SK-N-SH (cell line): ENCODE results near the gene LYRM4. TPM values are rescaled to one million over a fixed set of nuclear protein-coding genes. Genes with fewer than 3 reads are reported as not detected.

Experiments
- CTCF ChIA-PET: fragments of 300-600, 350-600 bp; formaldehyde crosslinking; extraction: SDS; loops from one replicate; lab custom pipeline; 2021; lab: Yijun Ruan, JAX
- POLR2A ChIA-PET: fragments of 350-600 bp; sonication (Branson Sonifier 250); formaldehyde crosslinking; extraction: SDS; loops from one replicate; lab custom pipeline; 2020; ENCODE audit warnings: antibody characterized with exemption, inconsistent platforms; lab: Yijun Ruan, JAX
- DNase-seq: peaks from one replicate; pipeline ENCODE4 v3.0.0; 2012
- H2AFZ ChIP-seq: fragments of 200-600 bp; sonication (generic); 2 replicates; pipeline ENCODE4 v1.8.1; 2016; ENCODE audit warnings: antibody characterized with exemption, mild to moderate bottlenecking, low read depth
- H3F3A ChIP-seq: fragments of 200-600 bp; sonication (generic); replicated peaks from 2 replicates; pipeline ENCODE3; 2016; ENCODE audit warnings: antibody characterized with exemption, mild to moderate bottlenecking; ENCODE audit not compliant: insufficient read depth
- H3K27ac ChIP-seq, 2 experiments: fragments of 200-500 bp in 1 of 2; fragments of 200-600 bp in 1 of 2; sonication (Bioruptor generic) in 1 of 2; sonication (generic), shearing (Covaris generic) in 1 of 2; 2 replicates each; pipeline versions ENCODE4 v1.5.1 to v1.6.1; 2014 to 2016; ENCODE audit warnings: low read depth in 2 of 2, inconsistent platforms in 1 of 2, low read length in 1 of 2, mild to moderate bottlenecking in 1 of 2, mixed read lengths in 1 of 2
- H3K27me3 ChIP-seq: fragments of 200-600 bp; sonication (generic), shearing (Covaris generic); 2 replicates; pipeline ENCODE4 v1.6.1; 2016; ENCODE audit warnings: mixed run types; ENCODE audit not compliant: insufficient read depth
- H3K36me3 ChIP-seq, 2 experiments: fragments of 200-500 bp in 1 of 2; fragments of 200-600 bp in 1 of 2; sonication (Bioruptor generic) in 1 of 2; sonication (generic) in 1 of 2; replicated peaks in 1 of 2; 2 replicates each; pipeline versions ENCODE3 to v1.5.1; 2014 to 2016; ENCODE audit warnings: low read length in 1 of 2, mild to moderate bottlenecking in 1 of 2; ENCODE audit not compliant: insufficient read depth in 2 of 2, control insufficient read depth in 1 of 2
- H3K4me1 ChIP-seq, 2 experiments: fragments of 200-500 bp in 1 of 2; fragments of 200-600 bp in 1 of 2; sonication (Bioruptor generic) in 1 of 2; sonication (generic), shearing (Covaris generic) in 1 of 2; 2 replicates each; pipeline versions ENCODE4 v1.5.1 to v1.6.1; 2014 to 2016; ENCODE audit warnings: low read depth in 1 of 2, low read length in 1 of 2, mixed run types in 1 of 2; ENCODE audit not compliant: insufficient read depth in 2 of 2, control insufficient read depth in 1 of 2
- H3K4me2 ChIP-seq: fragments of 200-600 bp; sonication (generic), shearing (Covaris generic); 2 replicates; pipeline ENCODE4 v1.6.1; 2017; ENCODE audit warnings: mixed run types
- H3K4me3 ChIP-seq, 2 experiments: fragments of 200-500 bp in 1 of 2; fragments of 200-600 bp in 1 of 2; sonication (Bioruptor generic) in 1 of 2; sonication (generic), shearing (Covaris generic) in 1 of 2; 2 replicates each; pipeline versions ENCODE4 v1.5.1 to v1.8.1; 2014 to 2016; ENCODE audit warnings: low read depth in 2 of 2, inconsistent platforms in 1 of 2, low read length in 1 of 2, mild to moderate bottlenecking in 1 of 2, mixed read lengths in 1 of 2, moderate library complexity in 1 of 2
- H3K79me2 ChIP-seq: fragments of 200-600 bp; sonication (generic); 2 replicates; pipeline ENCODE4 v1.8.1; 2017; ENCODE audit warnings: mild to moderate bottlenecking; ENCODE audit not compliant: insufficient read depth
- H3K9ac ChIP-seq: fragments of 200-600 bp; sonication (generic); 2 replicates; pipeline ENCODE4 v1.6.1; 2017; ENCODE audit warnings: mixed run types
- H3K9me2 ChIP-seq: fragments of 200-600 bp; sonication (generic); 2 replicates; pipeline ENCODE4 v1.6.1; 2017; ENCODE audit warnings: mixed run types
- H3K9me3 ChIP-seq: fragments of 200-600 bp; sonication (generic); 2 replicates; pipeline ENCODE4 v1.6.1; 2017; ENCODE audit warnings: mixed run types, mild to moderate bottlenecking, moderate library complexity
- H4K20me1 ChIP-seq: fragments of 200-600 bp; sonication (generic); 2 replicates; pipeline ENCODE4 v1.6.1; 2017; ENCODE audit warnings: mild to moderate bottlenecking, mixed run types; ENCODE audit not compliant: insufficient read depth
- CTCF ChIP-seq: fragments of 200-600 bp; sonication (generic); IDR thresholded peaks from 2 replicates; pipeline ENCODE4 v1.6.1; 2017; ENCODE audit warnings: antibody characterized with exemption, mild to moderate bottlenecking, moderate library complexity
- FOSL2 ChIP-seq: IDR thresholded peaks from 2 replicates; pipeline ENCODE4 v1.4.0; 2012; ENCODE audit warnings: low read depth, mild to moderate bottlenecking, moderate library complexity, borderline replicate concordance
- FOXM1 ChIP-seq: IDR thresholded peaks from 2 replicates; pipeline ENCODE4 v1.4.0; 2012; ENCODE audit warnings: low read depth, mild to moderate bottlenecking
- JUND ChIP-seq: IDR thresholded peaks from 2 replicates; pipeline ENCODE4 v1.4.0; 2012
- MEF2A ChIP-seq: IDR thresholded peaks from 2 replicates; pipeline ENCODE4 v1.4.0; 2012; ENCODE audit warnings: low read depth, borderline replicate concordance
- NFIC ChIP-seq: IDR thresholded peaks from 2 replicates; pipeline ENCODE4 v1.4.0; 2012; ENCODE audit warnings: borderline replicate concordance
- NRF1 ChIP-seq: IDR thresholded peaks from 2 replicates; pipeline ENCODE4 v1.6.1; 2012; ENCODE audit warnings: low read depth, mild to moderate bottlenecking, low read length
- RAD21 ChIP-seq: IDR thresholded peaks from 2 replicates; pipeline ENCODE4 v1.6.1; 2012; ENCODE audit warnings: mild to moderate bottlenecking, low read length
- SIN3A ChIP-seq: IDR thresholded peaks from 2 replicates; pipeline ENCODE4 v1.6.1; 2012; ENCODE audit warnings: low read depth, mild to moderate bottlenecking, low read length, moderate library complexity, borderline replicate concordance
- SMC3 ChIP-seq: IDR thresholded peaks from 2 replicates; pipeline ENCODE4 v1.6.1; 2012; ENCODE audit warnings: low read depth, low read length, improper control_type of control experiment
- TAF1 ChIP-seq: IDR thresholded peaks from 2 replicates; pipeline ENCODE4 v1.6.1; 2012; ENCODE audit warnings: low read depth, mild to moderate bottlenecking, low read length, moderate library complexity, borderline replicate concordance
- TCF12 ChIP-seq: IDR thresholded peaks from 2 replicates; pipeline ENCODE4 v1.4.0; 2012
- TEAD4 ChIP-seq: IDR thresholded peaks from 2 replicates; pipeline ENCODE4 v1.4.0; 2012; ENCODE audit warnings: mild to moderate bottlenecking, borderline replicate concordance; ENCODE audit not compliant: insufficient read depth
- WGBS: methylation state at CpG from one replicate; pipeline ENCODE4 v1.1.6; 2017; ENCODE audit warnings: low lambda C conversion rate; 5-methylcytosine and 5-hydroxymethylcytosine counted together
- polyA plus RNA-seq, 3 experiments: library from polyadenylated mRNA; depleted of rRNA; stranded (reverse); fragments of >200 nt; gene quantifications; 2 replicates each; pipeline ENCODE4 v1.2.3, GENCODE V29; 2012
- TF ChIP-seq, protein P1 (sequence below): IDR thresholded peaks from 2 replicates; pipeline ENCODE4 v1.4.0; 2012; ENCODE audit warnings: low read depth, borderline replicate concordance
- TF ChIP-seq, protein P2 (sequence below): IDR thresholded peaks from 2 replicates; pipeline ENCODE4 v1.6.1; 2012; ENCODE audit warnings: mild to moderate bottlenecking, low read depth, low read length, moderate library complexity

The LYRM4 gene
- polyA plus RNA-seq, 1 of the 3 experiments (the other 2 are of a cell fraction), result 37.2 TPM

- Histone ChIP-seq H3K27ac (no peak overlapping the region), H3K9me3 (no peaks in the 10 kb centered on the region), H3K9me2 (no peaks in the 10 kb centered on the region), H3K4me2 (peak overlapping the region; percentile 92), H3K4me1 (peaks cover 0 to 8% of the 10 kb centered on the region in 2 experiments; a peak in 1 of 4 replicates), H2AFZ (peak overlapping the region; percentile 83; the same call in 1 of the 2 replicates), H3F3A (no peaks in the 10 kb centered on the region), H3K36me3 (no peaks in the 10 kb centered on the region), H3K27me3 (no peaks in the 10 kb centered on the region), H4K20me1 (no peaks in the 10 kb centered on the region), H3K9ac (peak overlapping the region; percentile 39), H3K79me2 (no peaks in the 10 kb centered on the region), H3K4me3 (peak overlapping the region; percentile 52 to 69)
- ChIA-PET CTCF (no interaction called here), POLR2A (no interaction called here)
- no CpG with 5 or more reads among the region's 57 CpGs for WGBS
- TF ChIP-seq RAD21 (no peak), SIN3A (no peak), JUND (no peak), SMC3 (no peak), MEF2A (no peak), TCF12 (no peak), NFIC (no peak), TAF1 (no peak), FOXM1 (no peak), TEAD4 (no peak), NRF1 (no peak), FOSL2 (no peak), CTCF (no peak)
- TF ChIP-seq, protein P1, sequence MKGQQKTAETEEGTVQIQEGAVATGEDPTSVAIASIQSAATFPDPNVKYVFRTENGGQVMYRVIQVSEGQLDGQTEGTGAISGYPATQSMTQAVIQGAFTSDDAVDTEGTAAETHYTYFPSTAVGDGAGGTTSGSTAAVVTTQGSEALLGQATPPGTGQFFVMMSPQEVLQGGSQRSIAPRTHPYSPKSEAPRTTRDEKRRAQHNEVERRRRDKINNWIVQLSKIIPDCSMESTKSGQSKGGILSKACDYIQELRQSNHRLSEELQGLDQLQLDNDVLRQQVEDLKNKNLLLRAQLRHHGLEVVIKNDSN, result no peak
- TF ChIP-seq, protein P2, sequence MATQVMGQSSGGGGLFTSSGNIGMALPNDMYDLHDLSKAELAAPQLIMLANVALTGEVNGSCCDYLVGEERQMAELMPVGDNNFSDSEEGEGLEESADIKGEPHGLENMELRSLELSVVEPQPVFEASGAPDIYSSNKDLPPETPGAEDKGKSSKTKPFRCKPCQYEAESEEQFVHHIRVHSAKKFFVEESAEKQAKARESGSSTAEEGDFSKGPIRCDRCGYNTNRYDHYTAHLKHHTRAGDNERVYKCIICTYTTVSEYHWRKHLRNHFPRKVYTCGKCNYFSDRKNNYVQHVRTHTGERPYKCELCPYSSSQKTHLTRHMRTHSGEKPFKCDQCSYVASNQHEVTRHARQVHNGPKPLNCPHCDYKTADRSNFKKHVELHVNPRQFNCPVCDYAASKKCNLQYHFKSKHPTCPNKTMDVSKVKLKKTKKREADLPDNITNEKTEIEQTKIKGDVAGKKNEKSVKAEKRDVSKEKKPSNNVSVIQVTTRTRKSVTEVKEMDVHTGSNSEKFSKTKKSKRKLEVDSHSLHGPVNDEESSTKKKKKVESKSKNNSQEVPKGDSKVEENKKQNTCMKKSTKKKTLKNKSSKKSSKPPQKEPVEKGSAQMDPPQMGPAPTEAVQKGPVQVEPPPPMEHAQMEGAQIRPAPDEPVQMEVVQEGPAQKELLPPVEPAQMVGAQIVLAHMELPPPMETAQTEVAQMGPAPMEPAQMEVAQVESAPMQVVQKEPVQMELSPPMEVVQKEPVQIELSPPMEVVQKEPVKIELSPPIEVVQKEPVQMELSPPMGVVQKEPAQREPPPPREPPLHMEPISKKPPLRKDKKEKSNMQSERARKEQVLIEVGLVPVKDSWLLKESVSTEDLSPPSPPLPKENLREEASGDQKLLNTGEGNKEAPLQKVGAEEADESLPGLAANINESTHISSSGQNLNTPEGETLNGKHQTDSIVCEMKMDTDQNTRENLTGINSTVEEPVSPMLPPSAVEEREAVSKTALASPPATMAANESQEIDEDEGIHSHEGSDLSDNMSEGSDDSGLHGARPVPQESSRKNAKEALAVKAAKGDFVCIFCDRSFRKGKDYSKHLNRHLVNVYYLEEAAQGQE, result no peak
- peak; percentile 72 for DNase-seq
Measured at GRCh38 chr6:5084360-5084780, 176.4 kb downstream of the LYRM4 start.
